Gastroesophageal sphincter (tissue), 3 donors: ENCODE measurements around the gene NSUN2.

Experiments used
- CTCF ChIP-seq, 4 experiments: fragments of 200-600 bp in 2 of 4; fragments of 450-650 bp in 2 of 4; sonication (generic) in 1 of 4; IDR thresholded peaks; one replicate each; pipeline ENCODE4 v1.5.1; 2017 to 2019; ENCODE audit warnings: antibody characterized with exemption in 4 of 4, mild to moderate bottlenecking in 2 of 4, moderate library complexity in 2 of 4
- EP300 ChIP-seq: sonication (generic); formaldehyde crosslinking; IDR thresholded peaks from one replicate; pipeline ENCODE4 v1.6.1; 2017; ENCODE audit warnings: antibody characterized with exemption, mild to moderate bottlenecking
- POLR2A ChIP-seq, 2 donors: fragments of 450-650 bp; IDR thresholded peaks; one replicate each; pipeline ENCODE4 v1.6.1; 2017; ENCODE audit warnings: antibody characterized with exemption in 2 of 2, mild to moderate bottlenecking in 2 of 2, moderate library complexity in 1 of 2
- POLR2AphosphoS5 ChIP-seq: sonication (generic); formaldehyde crosslinking; IDR thresholded peaks from one replicate; pipeline ENCODE4 v1.6.1; 2017; ENCODE audit warnings: antibody characterized with exemption

DNA sequence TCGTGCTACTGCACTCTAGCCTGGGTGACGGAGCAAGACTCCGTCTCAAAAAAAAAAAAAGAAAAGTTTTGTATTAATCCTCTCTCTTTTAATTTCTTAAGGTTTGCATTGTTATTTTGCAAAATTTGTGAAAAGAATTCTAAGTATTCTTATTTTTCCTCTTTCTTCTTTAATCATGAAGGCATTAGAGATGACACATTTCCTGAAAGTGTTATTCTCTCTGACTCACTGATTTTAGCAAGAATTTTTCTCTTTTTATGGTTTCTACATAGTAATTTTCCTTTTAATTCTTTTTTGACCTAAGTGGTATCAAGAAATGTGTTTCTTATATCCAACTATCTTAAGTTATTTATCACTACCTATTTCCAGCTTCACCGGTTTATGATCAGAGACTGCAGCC is 78.0 kb downstream of the NSUN2 start:
- no peak for TF ChIP-seq CTCF (IDR thresholded peaks at IDR 0.05)
- TF ChIP-seq POLR2A (IDR thresholded peaks at IDR 0.05) = no peak
- TF ChIP-seq POLR2AphosphoS5 = no peak
- TF ChIP-seq EP300 = no peak
